Measurements from ENCODE around the gene ATP8A2.
"Not testable (repeated sequence)": the region's sequence is repeated elsewhere in the genome, so short reads cannot be mapped to it uniquely, and the experiment has no call there.

The ATP8A2 gene

GRCh38 chr13:25538276-25538675, 166.5 kb downstream of the ATP8A2 start:
- TF ChIP-seq, protein P1, sequence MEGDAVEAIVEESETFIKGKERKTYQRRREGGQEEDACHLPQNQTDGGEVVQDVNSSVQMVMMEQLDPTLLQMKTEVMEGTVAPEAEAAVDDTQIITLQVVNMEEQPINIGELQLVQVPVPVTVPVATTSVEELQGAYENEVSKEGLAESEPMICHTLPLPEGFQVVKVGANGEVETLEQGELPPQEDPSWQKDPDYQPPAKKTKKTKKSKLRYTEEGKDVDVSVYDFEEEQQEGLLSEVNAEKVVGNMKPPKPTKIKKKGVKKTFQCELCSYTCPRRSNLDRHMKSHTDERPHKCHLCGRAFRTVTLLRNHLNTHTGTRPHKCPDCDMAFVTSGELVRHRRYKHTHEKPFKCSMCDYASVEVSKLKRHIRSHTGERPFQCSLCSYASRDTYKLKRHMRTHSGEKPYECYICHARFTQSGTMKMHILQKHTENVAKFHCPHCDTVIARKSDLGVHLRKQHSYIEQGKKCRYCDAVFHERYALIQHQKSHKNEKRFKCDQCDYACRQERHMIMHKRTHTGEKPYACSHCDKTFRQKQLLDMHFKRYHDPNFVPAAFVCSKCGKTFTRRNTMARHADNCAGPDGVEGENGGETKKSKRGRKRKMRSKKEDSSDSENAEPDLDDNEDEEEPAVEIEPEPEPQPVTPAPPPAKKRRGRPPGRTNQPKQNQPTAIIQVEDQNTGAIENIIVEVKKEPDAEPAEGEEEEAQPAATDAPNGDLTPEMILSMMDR (IDR thresholded peaks at IDR 0.05; ENCODE audit: borderline replicate concordance, control extremely low read depth, extremely low read depth, insufficient read depth, missing control alignments): no peak
- no peak for DNase-seq (ENCODE audit: low spot score)
- in situ Hi-C loops (cut with MboI; ENCODE audit: low sequenced_read_pairs, unreplicated experiment): no loop called here

DNA sequence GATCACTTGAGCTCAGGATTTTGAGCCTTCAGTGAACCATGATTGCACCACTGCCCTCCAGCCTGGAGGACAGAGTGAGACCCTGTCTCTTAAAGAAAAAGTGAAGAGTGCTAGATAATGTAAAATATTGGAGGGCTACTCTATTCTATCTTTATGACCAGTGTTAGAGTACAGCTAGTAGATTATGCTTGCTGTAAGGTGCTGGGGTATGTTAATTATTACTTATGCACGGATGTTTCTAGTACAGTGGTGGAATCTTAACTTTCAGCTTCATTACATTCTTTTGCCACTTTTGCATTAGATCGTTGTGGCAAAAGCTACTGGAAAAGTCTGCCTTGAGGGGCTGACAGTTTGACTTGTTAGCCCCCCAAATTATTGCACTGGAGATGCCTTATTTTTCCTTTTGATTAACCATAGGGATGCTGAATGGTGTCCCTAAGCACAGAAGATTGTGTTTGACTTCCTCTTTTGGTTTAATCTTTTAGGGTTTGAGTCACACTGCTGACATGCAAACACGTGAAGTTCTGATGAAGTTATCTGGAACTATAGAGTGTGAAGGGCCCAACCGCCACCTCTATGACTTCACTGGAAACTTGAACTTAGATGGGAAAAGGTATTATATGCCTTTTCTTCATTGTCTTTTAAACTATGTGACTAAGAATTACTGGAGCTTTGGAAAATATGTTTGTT, 169.8 kb downstream of the ATP8A2 start:
- no peak for DNase-seq (ENCODE audit: low spot score)

GRCh38 chr13:25548991-25549390, 177.2 kb downstream of the ATP8A2 start:
- in situ Hi-C loops (cut with MboI; ENCODE audit: low sequenced_read_pairs, unreplicated experiment); DNase-seq (ENCODE audit: low spot score): not testable (repeated sequence)

More for the DNA sequence above, 169.8 kb downstream of the ATP8A2 start:
- in situ Hi-C loops (cut with MboI; ENCODE audit: low sequenced_read_pairs, unreplicated experiment): no loop called here
- TF ChIP-seq, protein P1 (IDR thresholded peaks at IDR 0.05; ENCODE audit: borderline replicate concordance, control extremely low read depth, extremely low read depth, insufficient read depth, missing control alignments): no peak

- no peak for DNase-seq (ENCODE audit: low spot score)
- TF ChIP-seq, protein P1 (IDR thresholded peaks at IDR 0.05; ENCODE audit: borderline replicate concordance, control extremely low read depth, extremely low read depth, insufficient read depth, missing control alignments): no peak
- in situ Hi-C loops (cut with MboI; ENCODE audit: low sequenced_read_pairs, unreplicated experiment): no loop called here
These were observed 190.0 kb downstream of the ATP8A2 start for GRCh38 chr13:25561812-25562211.

DNA sequence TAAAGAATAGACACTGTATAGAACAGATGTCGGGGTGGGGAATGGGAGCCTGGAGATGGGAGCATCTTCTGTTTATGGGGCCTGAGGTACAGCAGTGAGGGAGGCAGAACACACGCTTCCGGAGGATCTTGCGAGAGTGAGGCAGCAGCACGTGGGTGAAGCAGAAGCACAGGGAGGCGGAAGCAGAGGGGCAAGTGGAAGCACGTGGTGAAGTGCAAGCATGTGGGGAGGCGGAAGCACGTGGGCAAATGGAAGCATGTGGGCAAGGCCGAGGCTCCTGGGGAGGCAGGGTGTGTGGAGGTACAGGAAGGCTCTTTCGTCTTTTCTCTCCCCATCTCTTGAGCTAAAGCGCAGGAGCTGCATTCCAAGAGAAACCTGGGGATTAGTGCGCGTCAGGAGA, 198.4 kb downstream of the ATP8A2 start:
- in situ Hi-C loops (cut with MboI; ENCODE audit: low sequenced_read_pairs, unreplicated experiment): no loop called here
- TF ChIP-seq, protein P1 (IDR thresholded peaks at IDR 0.05; ENCODE audit: borderline replicate concordance, control extremely low read depth, extremely low read depth, insufficient read depth, missing control alignments): no peak
- no peak for DNase-seq (ENCODE audit: low spot score)

DNA sequence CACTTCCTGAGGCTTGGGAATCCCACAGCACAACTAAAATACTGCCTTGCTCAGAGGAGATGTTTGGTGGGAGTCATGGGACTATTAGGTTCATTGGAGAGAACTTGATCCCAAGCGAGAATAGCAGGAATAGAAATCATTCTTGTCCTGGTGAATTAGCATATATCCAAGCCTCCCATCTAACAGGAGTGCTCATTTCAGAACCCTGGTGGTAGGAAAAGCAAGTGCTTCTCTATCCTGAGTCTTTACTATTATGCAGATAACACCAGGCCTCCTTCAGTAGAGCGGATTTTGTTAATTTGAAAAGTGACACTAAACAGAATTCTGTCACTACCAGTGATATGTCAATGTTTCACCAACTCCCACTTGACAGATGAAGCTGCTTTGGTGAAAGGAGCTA, 199.5 kb downstream of the ATP8A2 start:
- TF ChIP-seq, protein P1 (IDR thresholded peaks at IDR 0.05; ENCODE audit: borderline replicate concordance, control extremely low read depth, extremely low read depth, insufficient read depth, missing control alignments): no peak
- in situ Hi-C loops (cut with MboI; ENCODE audit: low sequenced_read_pairs, unreplicated experiment): no loop called here
- no peak for DNase-seq (ENCODE audit: low spot score)

DNA sequence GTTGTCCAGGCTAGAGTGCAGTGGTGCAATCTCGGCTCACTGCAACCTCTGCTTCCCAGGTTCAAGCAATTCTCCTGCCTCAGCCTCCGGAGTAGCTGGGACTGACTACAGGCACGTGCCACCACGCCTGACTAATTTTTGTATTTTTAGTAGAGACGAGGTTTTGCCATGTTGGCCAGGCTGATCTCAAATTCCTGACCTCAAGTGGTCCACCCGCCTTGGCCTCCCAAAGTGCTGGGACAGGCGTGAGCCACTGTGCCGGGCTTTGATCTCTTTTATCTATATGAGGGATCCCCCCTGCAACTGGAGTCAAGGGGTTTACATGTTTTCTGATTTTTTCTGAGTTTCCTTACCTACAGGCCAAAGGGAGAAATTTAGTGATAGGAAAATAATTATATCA, 200.4 kb downstream of the ATP8A2 start:
- in situ Hi-C loops (cut with MboI; ENCODE audit: low sequenced_read_pairs, unreplicated experiment); DNase-seq (ENCODE audit: low spot score): not testable (repeated sequence)
